Gastrocnemius medialis (tissue), 4 donors: ENCODE measurements around the gene HS2ST1.

ENCODE experiments used
- POLR2A ChIP-seq, 2 donors: fragments of 450-650 bp; IDR thresholded peaks; one replicate each; pipeline ENCODE4 v1.6.1; 2017; ENCODE audit warnings: antibody characterized with exemption in 2 of 2, mild to moderate bottlenecking in 2 of 2, moderate library complexity in 2 of 2
- TF ChIP-seq, protein P1 (sequence below), 5 experiments: fragments of 450-650 bp in 3 of 5; fragments of 200-600 bp in 2 of 5; sonication (generic) in 2 of 5; IDR thresholded peaks in 4 of 5; conservative IDR thresholded peaks in 1 of 5; 1 replicate in 4 of 5; 2 replicates in 1 of 5; pipeline ENCODE4 v1.5.1; 2016 to 2019; ENCODE audit warnings: antibody characterized with exemption in 5 of 5, mild to moderate bottlenecking in 3 of 5, moderate library complexity in 3 of 5

DNA sequence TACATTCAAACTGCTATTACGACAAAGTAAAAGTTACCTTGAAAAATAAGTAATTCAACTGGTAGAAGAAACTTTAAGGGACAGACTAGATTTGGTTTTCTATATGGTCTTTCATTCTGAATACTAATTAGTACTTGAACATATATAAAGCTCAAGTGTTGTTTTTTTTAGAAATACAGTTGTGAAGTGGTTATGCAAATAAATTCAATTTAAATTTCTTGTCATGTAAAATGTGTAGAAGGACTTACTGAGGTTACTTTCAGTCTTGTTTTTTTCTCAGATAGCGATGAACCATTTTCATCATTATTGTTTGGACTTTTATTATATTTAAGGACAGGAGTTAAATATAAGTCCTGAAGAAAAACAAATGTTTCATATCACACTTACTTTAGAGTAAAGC, 24.4 kb downstream of the HS2ST1 start:
- no peak for TF ChIP-seq POLR2A (IDR thresholded peaks at IDR 0.05)
- TF ChIP-seq, protein P1, sequence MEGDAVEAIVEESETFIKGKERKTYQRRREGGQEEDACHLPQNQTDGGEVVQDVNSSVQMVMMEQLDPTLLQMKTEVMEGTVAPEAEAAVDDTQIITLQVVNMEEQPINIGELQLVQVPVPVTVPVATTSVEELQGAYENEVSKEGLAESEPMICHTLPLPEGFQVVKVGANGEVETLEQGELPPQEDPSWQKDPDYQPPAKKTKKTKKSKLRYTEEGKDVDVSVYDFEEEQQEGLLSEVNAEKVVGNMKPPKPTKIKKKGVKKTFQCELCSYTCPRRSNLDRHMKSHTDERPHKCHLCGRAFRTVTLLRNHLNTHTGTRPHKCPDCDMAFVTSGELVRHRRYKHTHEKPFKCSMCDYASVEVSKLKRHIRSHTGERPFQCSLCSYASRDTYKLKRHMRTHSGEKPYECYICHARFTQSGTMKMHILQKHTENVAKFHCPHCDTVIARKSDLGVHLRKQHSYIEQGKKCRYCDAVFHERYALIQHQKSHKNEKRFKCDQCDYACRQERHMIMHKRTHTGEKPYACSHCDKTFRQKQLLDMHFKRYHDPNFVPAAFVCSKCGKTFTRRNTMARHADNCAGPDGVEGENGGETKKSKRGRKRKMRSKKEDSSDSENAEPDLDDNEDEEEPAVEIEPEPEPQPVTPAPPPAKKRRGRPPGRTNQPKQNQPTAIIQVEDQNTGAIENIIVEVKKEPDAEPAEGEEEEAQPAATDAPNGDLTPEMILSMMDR (IDR thresholded peaks at IDR 0.05 in 4 of 5, conservative IDR thresholded peaks at IDR 0.05 in 1 of 5) = no peak
